AG04450 (cell line): Measurements from ENCODE around the gene TMED4. TPM values are rescaled to one million over a fixed set of nuclear protein-coding genes. Genes with fewer than 3 reads are reported as not detected.
"Not testable (repeated sequence)": the region's sequence is repeated elsewhere in the genome, so short reads cannot be mapped to it uniquely, and the experiment has no call there.

Experiments used
- CTCF ChIA-PET: fragments of 300-600, 350-600 bp; formaldehyde crosslinking; extraction: SDS; loops from one replicate; lab custom pipeline; 2022; ENCODE audit warnings: antibody characterized with exemption, inconsistent platforms; lab: Charles Lee
- POLR2A ChIA-PET: fragments of 350-600 bp; formaldehyde crosslinking; extraction: SDS; loops from one replicate; lab custom pipeline; 2021; ENCODE audit warnings: antibody characterized with exemption, inconsistent platforms; lab: Yijun Ruan, JAX
- DNase-seq: peaks from one replicate; pipeline ENCODE4 v3.0.0-alpha.2; 2011; ENCODE audit warnings: low read depth, low spot score
- H3K27ac ChIP-seq: one replicate; pipeline ENCODE4 v1.5.1; 2012; ENCODE audit warnings: low read depth, low read length, control low read depth
- H3K27me3 ChIP-seq: one replicate; pipeline ENCODE4 v1.6.0; 2012; ENCODE audit warnings: low read length; ENCODE audit not compliant: control insufficient read depth, insufficient read depth
- H3K4me3 ChIP-seq: 2 replicates; pipeline ENCODE4 v1.5.1; 2011; ENCODE audit warnings: mild to moderate bottlenecking, low read depth, low read length, control low read depth
- H3K9me3 ChIP-seq: 2 replicates; pipeline ENCODE4 v1.5.1; 2012; ENCODE audit warnings: low read length; ENCODE audit not compliant: control insufficient read depth, insufficient read depth
- CTCF ChIP-seq: IDR thresholded peaks from 2 replicates; pipeline ENCODE4 v1.5.1; 2011; ENCODE audit warnings: low read depth, low read length, control low read depth, inconsistent platforms
- polyA plus RNA-seq: library from polyadenylated mRNA; depleted of rRNA; stranded (reverse); fragments of >200 nt; gene quantifications from 2 replicates; pipeline ENCODE4 v1.2.3, GENCODE V29; 2011

Gene TMED4
- polyA plus RNA-seq, 1 experiment: 78.4 TPM

- no peaks in the 10 kb centered on the region for H3K9me3 ChIP-seq
- H3K4me3 ChIP-seq: no peak overlapping the region
- peaks cover 6% of the 10 kb centered on the region for H3K27me3 ChIP-seq
- CTCF ChIA-PET: no interaction called here
- TF ChIP-seq CTCF: no peak
- DNase-seq: no peak
- POLR2A ChIA-PET: no interaction called here
- H3K27ac ChIP-seq: no peak overlapping the region
Observed at GRCh38 chr7:44602576-44602910, 20.5 kb upstream of the TMED4 start.

- Histone ChIP-seq H3K27me3 (peaks cover 7% of the 10 kb centered on the region), H3K9me3 (no peaks in the 10 kb centered on the region), H3K27ac (no peak overlapping the region), H3K4me3 (no peak overlapping the region)
- no peak for TF ChIP-seq CTCF
- no peak for DNase-seq
- ChIA-PET CTCF (no interaction called here), POLR2A (no interaction called here)
Observed at GRCh38 chr7:44599222-44599621, 17.2 kb upstream of the TMED4 start.

- not testable (repeated sequence) for H3K27me3 ChIP-seq, H3K4me3 ChIP-seq, DNase-seq, H3K27ac ChIP-seq, H3K9me3 ChIP-seq
- ChIA-PET POLR2A (interaction anchor here (0.7 kb wide), 1 partner anchor 515 kb away, joined by 3 read pairs; no protein-coding TSS in a partner anchor), CTCF (interaction anchor here (0.5 kb wide), 2 partner anchors 106 to 204 kb away, joined by 3 read pairs; no protein-coding TSS in a partner anchor)
Observed at GRCh38 chr7:44597181-44597580, 15.2 kb upstream of the TMED4 start.

GRCh38 chr7:44595934-44596635 is 14.1 kb upstream of the TMED4 start:
- H3K9me3 ChIP-seq: no peaks in the 10 kb centered on the region
- no peak for TF ChIP-seq CTCF
- DNase-seq: no peak
- peaks cover 4% of the 10 kb centered on the region for H3K27me3 ChIP-seq
- H3K27ac ChIP-seq: no peak overlapping the region
- ChIA-PET POLR2A (no interaction called here), CTCF (no interaction called here)
- H3K4me3 ChIP-seq: no peak overlapping the region

GRCh38 chr7:44590910-44591309 is 8.9 kb upstream of the TMED4 start:
- TF ChIP-seq CTCF: no peak
- H3K27me3 ChIP-seq: no peaks in the 10 kb centered on the region
- H3K4me3 ChIP-seq: no peak overlapping the region
- no peak for DNase-seq
- ChIA-PET CTCF (interaction anchor here (0.5 to 1.2 kb wide), 7 partner anchors 11 to 545 kb away, joined by 3 to 4 read pairs (median 3); no protein-coding TSS in a partner anchor), POLR2A (interaction anchor here (0.6 to 1.1 kb wide), 3 partner anchors 17 to 206 kb away, joined by 3 to 4 read pairs (median 3); partner anchors contain the start of gene DDX56)
- no peaks in the 10 kb centered on the region for H3K9me3 ChIP-seq
- no peak overlapping the region for H3K27ac ChIP-seq
